GM10248 (cell line): ENCODE measurements around the gene NEK4.
A peak's percentile ranks its signal among the peaks of the same experiment; 100 is the strongest.

Experiments
- CTCF ChIA-PET: fragments of 300-600 bp; sonication (Branson Sonifier 250); formaldehyde crosslinking; extraction: SDS; loops from one replicate; lab custom pipeline; 2021; ENCODE audit warnings: antibody characterized with exemption; lab: Yijun Ruan, JAX
- POLR2A ChIA-PET: fragments of 350-650 bp; sonication (Branson Sonifier 250); formaldehyde crosslinking; extraction: SDS; loops from one replicate; lab custom pipeline; 2020; ENCODE audit warnings: antibody characterized with exemption; lab: Yijun Ruan, JAX
- DNase-seq: peaks from one replicate; pipeline ENCODE4 v3.0.0; 2012; ENCODE audit errors: extremely low spot score
- TF ChIP-seq, protein P1 (sequence below): IDR thresholded peaks from 2 replicates; pipeline ENCODE4 v1.5.1; 2012; ENCODE audit warnings: mild to moderate bottlenecking, low read depth; ENCODE audit errors: extremely low read depth, missing control alignments, control extremely low read depth

NEK4 gene

DNA sequence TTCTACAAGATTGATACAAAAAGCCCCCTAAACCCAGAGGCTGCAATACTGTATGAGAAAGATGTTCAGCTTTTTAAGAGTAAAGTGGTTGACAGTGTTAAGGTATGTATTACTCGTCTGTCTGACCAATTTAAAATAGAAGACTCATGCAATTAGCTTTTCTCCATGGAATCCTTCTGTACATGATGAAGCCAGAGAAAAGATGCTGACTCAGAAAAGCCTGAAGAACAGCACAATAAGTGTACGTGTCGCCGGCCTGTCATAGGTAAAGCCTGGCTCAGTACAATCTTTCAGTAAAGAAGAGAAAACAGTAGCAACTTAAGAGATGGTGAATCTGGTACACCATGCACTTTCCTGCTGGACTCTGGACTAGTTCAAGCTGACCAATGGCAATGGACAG lies 16.4 kb downstream of the NEK4 start:
- no peak for DNase-seq
- POLR2A ChIA-PET = no interaction called here
- TF ChIP-seq, protein P1, sequence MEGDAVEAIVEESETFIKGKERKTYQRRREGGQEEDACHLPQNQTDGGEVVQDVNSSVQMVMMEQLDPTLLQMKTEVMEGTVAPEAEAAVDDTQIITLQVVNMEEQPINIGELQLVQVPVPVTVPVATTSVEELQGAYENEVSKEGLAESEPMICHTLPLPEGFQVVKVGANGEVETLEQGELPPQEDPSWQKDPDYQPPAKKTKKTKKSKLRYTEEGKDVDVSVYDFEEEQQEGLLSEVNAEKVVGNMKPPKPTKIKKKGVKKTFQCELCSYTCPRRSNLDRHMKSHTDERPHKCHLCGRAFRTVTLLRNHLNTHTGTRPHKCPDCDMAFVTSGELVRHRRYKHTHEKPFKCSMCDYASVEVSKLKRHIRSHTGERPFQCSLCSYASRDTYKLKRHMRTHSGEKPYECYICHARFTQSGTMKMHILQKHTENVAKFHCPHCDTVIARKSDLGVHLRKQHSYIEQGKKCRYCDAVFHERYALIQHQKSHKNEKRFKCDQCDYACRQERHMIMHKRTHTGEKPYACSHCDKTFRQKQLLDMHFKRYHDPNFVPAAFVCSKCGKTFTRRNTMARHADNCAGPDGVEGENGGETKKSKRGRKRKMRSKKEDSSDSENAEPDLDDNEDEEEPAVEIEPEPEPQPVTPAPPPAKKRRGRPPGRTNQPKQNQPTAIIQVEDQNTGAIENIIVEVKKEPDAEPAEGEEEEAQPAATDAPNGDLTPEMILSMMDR = no peak
- CTCF ChIA-PET = interaction anchor here (1.4 to 1.5 kb wide), 2 partner anchors 11 to 292 kb away, joined by 3 to 4 read pairs; no protein-coding TSS in a partner anchor

DNA sequence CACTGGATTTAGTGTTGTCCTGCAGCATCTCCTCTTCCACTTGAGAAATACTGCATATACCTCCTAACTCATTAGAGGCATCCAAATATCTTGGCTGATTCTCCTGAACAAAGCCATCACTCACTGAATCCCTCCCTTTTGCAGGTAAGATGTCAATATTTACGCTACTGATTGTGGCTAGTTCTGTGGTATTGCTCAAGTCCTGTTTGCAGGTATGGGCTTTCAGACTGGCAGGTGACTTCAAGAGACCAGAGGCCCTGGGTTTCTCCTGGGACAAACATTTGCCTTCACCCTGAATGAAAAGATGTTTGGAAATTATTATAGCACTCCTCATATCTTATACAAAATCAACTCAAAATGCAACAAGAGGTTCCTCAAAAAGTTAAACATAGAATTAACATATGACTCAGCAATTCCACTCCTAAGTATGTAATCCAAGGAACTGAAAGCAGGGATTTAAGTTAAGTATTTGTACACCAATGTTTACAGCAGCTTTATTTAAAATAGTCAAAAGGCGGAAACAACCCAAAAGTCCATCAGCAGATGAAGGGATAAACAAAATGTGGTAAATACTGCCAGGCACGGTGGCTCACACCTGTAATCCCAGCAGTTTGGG lies 18.6 kb downstream of the NEK4 start:
- TF ChIP-seq, protein P1 = no peak
- POLR2A ChIA-PET = no interaction called here
- no peak for DNase-seq
- CTCF ChIA-PET = interaction anchor here (1.3 to 1.4 kb wide), 2 partner anchors 10 to 351 kb away, joined by 3 read pairs; no protein-coding TSS in a partner anchor

DNA sequence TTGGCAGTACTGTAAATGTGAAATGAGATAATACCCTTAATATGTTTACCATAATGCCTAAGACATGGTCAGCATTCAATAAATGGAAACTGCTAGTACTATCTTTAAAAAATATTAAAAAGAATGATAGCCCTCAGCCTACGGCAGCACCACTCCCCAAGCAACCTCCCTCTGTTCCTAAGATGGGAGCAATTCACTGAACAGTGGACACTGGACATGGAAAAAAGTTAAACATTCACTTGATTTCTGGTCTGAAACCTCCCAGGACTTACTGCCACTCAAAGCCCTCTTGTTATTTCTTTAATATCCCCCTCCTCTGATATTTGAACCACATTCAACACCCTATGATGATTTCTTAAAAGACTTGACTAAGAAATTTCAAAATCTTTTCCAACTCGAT lies 27.0 kb downstream of the NEK4 start:
- CTCF ChIA-PET = interaction anchor here (0.9 to 2.3 kb wide), 11 partner anchors 10 to 361 kb away, joined by 3 to 10 read pairs (median 3); no protein-coding TSS in a partner anchor
- TF ChIP-seq, protein P1 = no peak
- DNase-seq = no peak
- POLR2A ChIA-PET = no interaction called here

DNA sequence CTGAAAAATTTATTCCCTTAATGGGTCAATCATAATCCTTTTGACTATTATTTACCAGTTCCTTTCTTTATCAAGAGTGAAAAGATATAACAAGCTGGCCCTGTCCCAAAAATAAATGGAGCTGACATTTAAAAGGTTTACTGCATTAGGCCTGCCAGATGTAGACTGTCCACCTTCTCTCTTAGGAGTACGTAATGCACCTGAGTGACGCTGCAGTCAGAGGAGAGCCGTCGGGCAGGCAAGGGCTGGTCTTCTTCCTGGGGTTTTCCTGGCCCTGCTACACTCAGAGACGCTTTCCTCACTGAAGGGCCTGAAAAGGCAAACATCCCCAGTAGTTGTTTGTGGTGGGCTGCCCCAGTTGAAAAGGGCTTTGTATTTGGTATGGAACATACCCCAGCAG lies 27.6 kb downstream of the NEK4 start:
- ChIA-PET CTCF (interaction anchor here (1.0 to 2.3 kb wide), 10 partner anchors 11 to 361 kb away, joined by 3 to 10 read pairs (median 3); no protein-coding TSS in a partner anchor), POLR2A (no interaction called here)
- TF ChIP-seq, protein P1 = no peak
- DNase-seq = no peak

DNA sequence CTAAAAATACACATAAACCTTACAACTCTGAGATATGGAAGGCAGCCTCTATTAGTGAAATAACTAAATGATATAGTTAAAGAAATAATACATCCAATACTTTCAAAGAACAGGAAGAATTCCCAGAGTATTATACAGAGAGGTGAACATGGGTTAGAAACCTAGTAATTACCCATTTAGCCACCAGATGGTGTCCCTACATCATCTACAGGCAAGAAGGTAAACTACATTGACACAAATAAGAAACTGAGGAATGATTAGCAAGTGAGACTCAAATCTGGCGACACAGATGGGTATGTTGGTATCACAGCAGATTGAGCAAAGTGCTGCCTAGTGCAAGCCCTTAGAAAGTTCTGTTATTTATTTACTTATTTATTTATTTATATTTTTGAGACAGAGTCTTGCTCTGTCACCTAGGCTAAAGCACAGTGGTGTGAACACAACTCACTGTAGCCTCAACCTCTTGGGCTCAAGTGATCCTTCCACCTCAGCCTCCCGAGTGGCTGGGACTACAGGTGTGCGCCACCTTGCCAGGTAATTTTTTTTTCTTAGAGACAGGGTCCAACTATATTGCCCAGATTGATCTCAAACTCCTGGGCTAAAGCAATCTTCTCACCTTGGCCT lies 28.2 kb downstream of the NEK4 start:
- DNase-seq = peak; percentile 63
- TF ChIP-seq, protein P1 = peak; percentile 60
- ChIA-PET CTCF (interaction anchor here (0.8 to 2.3 kb wide), 16 partner anchors 20 to 362 kb away, joined by 3 to 10 read pairs (median 4); no protein-coding TSS in a partner anchor), POLR2A (no interaction called here)

DNA sequence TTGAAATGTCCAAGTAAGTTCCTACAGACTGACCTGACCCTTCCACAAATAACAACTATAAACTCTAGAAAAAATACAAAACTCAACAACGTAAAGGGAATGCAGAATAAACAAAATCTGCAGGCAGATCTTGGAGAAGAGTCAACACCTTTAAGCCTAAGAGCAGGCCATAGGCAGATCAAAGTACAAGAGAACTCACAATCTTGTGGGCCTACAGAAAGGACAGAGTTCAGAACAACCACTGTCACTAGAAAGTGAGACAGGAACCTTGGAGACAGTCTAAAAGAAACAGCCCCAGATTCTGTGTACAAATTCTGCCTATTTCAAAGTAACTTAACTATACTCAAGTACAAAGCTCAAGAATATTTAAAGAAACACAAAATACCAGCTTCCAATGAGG lies 31.0 kb downstream of the NEK4 start:
- CTCF ChIA-PET = interaction anchor here (1.1 kb wide), 1 partner anchor 53 kb away, joined by 3 read pairs; no protein-coding TSS in a partner anchor
- TF ChIP-seq, protein P1 = no peak

More for the DNA sequence above, 31.0 kb downstream of the NEK4 start:
- no peak for DNase-seq
- POLR2A ChIA-PET = no interaction called here
